ENCODE results near the gene GNB5.

GNB5 gene

DNA sequence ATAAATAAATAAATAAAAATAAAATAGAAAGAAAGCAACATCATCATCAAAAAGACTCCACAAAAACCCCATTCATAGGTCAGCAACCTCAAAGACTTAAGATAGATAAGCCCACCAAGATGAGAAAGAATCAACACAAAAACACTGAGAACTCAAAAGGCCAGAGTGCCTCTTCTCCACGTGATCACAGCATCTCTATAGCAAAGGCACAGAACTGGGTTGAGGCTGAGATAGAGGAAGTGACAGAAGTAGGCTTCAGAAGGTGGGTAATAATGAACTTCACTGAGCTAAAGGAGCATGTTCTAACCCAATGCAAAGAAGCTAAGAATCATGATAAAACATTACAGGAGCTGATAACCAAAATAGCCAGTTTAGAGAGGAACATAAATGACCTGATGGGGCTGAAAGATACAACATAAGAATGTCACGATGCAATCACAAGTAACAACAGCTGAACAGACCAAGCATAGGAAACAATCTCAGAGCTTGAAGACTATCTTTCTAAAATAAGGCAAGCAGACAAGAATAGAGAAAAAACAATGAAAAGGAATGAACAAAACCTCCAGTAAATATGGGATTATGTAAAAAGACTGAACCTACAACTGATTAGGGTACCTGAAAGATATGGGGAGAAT lies 26.4 kb downstream of the GNB5 start:
- no peaks in the 10 kb centered on the region for H3K27me3 ChIP-seq
- no peak for DNase-seq
- intact Hi-C loops (cut with DNase I; ENCODE audit: low total_unique reads): no loop called here
- peaks cover 0 to 2% (median 0%) of the 10 kb centered on the region in 3 donors for H3K9me3 ChIP-seq
- H3K4me1 ChIP-seq: no peaks in the 10 kb centered on the region
- TF ChIP-seq, protein P1, sequence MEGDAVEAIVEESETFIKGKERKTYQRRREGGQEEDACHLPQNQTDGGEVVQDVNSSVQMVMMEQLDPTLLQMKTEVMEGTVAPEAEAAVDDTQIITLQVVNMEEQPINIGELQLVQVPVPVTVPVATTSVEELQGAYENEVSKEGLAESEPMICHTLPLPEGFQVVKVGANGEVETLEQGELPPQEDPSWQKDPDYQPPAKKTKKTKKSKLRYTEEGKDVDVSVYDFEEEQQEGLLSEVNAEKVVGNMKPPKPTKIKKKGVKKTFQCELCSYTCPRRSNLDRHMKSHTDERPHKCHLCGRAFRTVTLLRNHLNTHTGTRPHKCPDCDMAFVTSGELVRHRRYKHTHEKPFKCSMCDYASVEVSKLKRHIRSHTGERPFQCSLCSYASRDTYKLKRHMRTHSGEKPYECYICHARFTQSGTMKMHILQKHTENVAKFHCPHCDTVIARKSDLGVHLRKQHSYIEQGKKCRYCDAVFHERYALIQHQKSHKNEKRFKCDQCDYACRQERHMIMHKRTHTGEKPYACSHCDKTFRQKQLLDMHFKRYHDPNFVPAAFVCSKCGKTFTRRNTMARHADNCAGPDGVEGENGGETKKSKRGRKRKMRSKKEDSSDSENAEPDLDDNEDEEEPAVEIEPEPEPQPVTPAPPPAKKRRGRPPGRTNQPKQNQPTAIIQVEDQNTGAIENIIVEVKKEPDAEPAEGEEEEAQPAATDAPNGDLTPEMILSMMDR (IDR thresholded peaks at IDR 0.05): no peak
- peaks cover 8 to 28% (median 15%) of the 10 kb centered on the region in 3 donors for H3K36me3 ChIP-seq
- no peak overlapping the region for H3K27ac ChIP-seq
- no peak overlapping the region for H3K4me3 ChIP-seq

DNA sequence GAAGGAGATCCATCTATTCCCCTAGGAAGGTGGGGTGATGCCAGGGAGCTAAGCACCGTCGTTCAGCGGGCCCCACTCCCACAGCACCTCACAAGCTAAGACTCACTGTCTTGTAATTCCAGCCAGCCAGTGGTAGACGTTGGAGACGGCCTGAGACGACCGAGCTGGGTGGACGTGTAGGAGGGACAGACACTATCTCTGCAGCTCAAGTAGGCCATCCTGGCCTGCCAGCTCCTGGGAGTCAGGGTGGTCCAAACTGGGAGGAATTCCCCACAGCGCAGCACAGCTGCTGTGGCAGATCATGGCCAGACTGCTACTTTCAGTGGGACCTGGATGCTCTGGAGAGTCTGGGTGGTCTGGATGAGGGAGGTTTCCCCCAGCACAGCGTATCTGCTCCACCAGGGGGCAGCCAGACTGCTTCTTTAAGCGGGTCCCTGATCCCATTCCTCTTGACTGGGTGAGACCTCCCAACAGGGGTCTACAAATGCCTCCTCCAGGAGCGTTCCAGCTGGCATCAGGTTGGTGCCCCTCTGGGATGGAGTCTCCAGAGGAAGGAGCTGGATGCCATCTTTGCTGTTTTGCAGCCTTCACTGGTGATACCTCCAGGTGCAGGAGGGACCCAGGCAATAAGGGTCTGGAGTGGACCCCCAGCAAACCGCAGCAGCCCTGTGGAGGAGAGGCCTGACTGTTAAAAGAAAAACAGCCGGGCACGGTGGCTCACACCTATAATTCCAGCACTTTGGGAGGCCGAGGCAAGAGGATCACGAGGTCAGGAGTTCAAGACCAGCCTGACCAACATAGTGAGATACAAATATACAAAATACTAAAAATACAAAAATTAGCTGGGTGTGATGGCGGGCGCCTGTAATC lies 27.6 kb downstream of the GNB5 start:
- Histone ChIP-seq H3K4me1 (no peaks in the 10 kb centered on the region), H3K27ac (no peak overlapping the region), H3K36me3 (peaks cover 8 to 35% (median 26%) of the 10 kb centered on the region in 3 donors), H3K9me3 (peaks cover 0 to 2% (median 0%) of the 10 kb centered on the region in 3 donors), H3K4me3 (no peak overlapping the region), H3K27me3 (no peaks in the 10 kb centered on the region)
- TF ChIP-seq, protein P1 (IDR thresholded peaks at IDR 0.05): no peak
- intact Hi-C loops (cut with DNase I; ENCODE audit: low total_unique reads): no loop called here
- DNase-seq: no peak

DNA sequence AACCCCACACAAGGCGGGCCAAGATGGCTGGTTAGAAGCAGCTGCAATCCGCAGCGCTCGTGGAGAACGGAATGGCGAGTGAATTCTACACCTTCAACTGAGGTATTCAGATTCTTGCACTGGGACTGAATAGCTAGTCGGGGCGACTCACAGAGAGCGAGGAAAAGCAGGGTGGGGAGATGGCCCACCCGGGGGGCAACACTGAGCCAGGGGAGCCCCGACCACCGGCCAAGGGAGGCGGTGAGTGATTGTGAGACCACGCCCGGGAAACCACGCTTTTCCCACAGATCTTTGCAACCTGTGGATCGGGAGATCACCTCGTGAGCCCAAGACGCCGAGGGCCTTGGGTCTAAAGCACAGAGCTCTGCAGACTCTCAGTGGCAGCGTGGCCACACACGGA lies 28.3 kb downstream of the GNB5 start:
- Histone ChIP-seq H3K27me3 (no peaks in the 10 kb centered on the region), H3K36me3 (peaks cover 8 to 35% (median 26%) of the 10 kb centered on the region in 3 donors), H3K9me3 (peaks cover 0 to 2% (median 0%) of the 10 kb centered on the region in 3 donors), H3K4me3 (no peak overlapping the region), H3K4me1 (no peaks in the 10 kb centered on the region), H3K27ac (no peak overlapping the region)
- DNase-seq: no peak
- intact Hi-C loops (cut with DNase I; ENCODE audit: low total_unique reads): no loop called here
- TF ChIP-seq, protein P1 (IDR thresholded peaks at IDR 0.05): no peak

DNA sequence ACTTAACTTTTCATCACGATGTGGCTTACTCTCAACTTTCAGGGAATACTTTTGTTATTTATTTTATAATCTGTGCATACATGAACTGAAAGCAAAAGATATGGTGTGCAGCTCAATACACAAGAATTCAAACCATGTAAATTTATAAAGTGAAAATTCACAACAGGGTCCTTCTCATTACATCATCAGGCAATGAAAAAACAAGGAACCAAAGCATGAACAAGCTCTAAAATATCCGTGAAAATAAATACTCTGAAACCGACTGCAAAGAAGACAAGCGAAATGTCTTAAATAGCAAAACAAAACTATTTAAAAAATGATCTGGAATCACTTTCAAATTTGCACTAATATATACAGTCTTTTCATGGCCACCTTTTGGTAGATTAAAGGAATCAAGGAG lies 28.9 kb downstream of the GNB5 start:
- Histone ChIP-seq H3K4me1 (no peaks in the 10 kb centered on the region), H3K36me3 (peaks cover 8 to 35% (median 26%) of the 10 kb centered on the region in 3 donors), H3K27ac (no peak overlapping the region), H3K9me3 (peaks cover 0 to 2% (median 0%) of the 10 kb centered on the region in 3 donors), H3K27me3 (no peaks in the 10 kb centered on the region), H3K4me3 (no peak overlapping the region)
- DNase-seq: no peak
- TF ChIP-seq, protein P1 (IDR thresholded peaks at IDR 0.05): no peak
- intact Hi-C loops (cut with DNase I; ENCODE audit: low total_unique reads): no loop called here

DNA sequence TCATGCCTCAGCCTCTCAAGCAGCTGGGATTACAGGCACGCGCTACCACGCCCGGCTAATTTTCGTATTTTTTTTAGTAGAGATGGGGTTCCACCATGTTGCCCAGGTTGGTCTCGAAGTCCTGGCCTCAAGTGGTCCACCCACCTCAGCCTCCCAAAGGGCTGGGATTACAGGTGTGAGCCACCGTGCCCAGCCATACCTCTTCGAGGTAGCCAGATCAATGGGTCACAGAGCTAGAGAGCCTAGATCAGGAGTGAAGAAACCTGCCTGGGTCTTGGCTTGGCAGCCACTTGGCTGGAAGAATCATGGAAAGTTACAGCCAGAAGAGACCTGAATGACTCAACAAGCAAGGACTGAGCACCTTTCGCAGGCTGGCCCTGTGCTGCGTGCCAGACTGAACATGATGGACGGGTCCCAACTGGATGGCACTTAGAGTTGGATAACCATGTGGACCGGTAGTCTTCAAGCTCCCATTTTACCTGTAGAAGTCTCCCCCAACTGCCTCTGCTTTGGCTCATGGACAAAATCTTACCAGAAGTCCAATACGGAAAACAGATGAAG lies 29.7 kb downstream of the GNB5 start:
- no peak for DNase-seq
- H3K9me3 ChIP-seq: peaks cover 0 to 2% (median 0%) of the 10 kb centered on the region in 3 donors
- H3K27me3 ChIP-seq: no peaks in the 10 kb centered on the region
- H3K36me3 ChIP-seq: peaks cover 8 to 35% (median 26%) of the 10 kb centered on the region in 3 donors
- H3K27ac ChIP-seq: no peak overlapping the region
- TF ChIP-seq, protein P1 (IDR thresholded peaks at IDR 0.05): no peak
- H3K4me1 ChIP-seq: no peaks in the 10 kb centered on the region
- intact Hi-C loops (cut with DNase I; ENCODE audit: low total_unique reads): no loop called here
- no peak overlapping the region for H3K4me3 ChIP-seq
